Keratinocyte (primary cell): ENCODE results near the gene MYBBP1A.

ENCODE experiments used
- EZH2 ChIP-seq: IDR thresholded peaks from one replicate; pipeline ENCODE4 v1.6.1; 2012; ENCODE audit warnings: inconsistent platforms, mild to moderate bottlenecking, low read length, moderate library complexity
- TF ChIP-seq, protein P1 (sequence below), 3 experiments: IDR thresholded peaks in 1 of 3; conservative IDR thresholded peaks in 1 of 3; optimal IDR thresholded peaks in 1 of 3; 2 replicates in 2 of 3; 3 replicates in 1 of 3; pipeline versions ENCODE3 to v1.5.1; 2011; ENCODE audit warnings: low read length in 3 of 3, mild to moderate bottlenecking in 3 of 3, moderate library complexity in 2 of 3, control low read depth in 1 of 3, inconsistent platforms in 1 of 3; ENCODE audit not compliant: insufficient read depth in 2 of 3; ENCODE audit errors: extremely low read depth in 1 of 3

- TF ChIP-seq, protein P1, sequence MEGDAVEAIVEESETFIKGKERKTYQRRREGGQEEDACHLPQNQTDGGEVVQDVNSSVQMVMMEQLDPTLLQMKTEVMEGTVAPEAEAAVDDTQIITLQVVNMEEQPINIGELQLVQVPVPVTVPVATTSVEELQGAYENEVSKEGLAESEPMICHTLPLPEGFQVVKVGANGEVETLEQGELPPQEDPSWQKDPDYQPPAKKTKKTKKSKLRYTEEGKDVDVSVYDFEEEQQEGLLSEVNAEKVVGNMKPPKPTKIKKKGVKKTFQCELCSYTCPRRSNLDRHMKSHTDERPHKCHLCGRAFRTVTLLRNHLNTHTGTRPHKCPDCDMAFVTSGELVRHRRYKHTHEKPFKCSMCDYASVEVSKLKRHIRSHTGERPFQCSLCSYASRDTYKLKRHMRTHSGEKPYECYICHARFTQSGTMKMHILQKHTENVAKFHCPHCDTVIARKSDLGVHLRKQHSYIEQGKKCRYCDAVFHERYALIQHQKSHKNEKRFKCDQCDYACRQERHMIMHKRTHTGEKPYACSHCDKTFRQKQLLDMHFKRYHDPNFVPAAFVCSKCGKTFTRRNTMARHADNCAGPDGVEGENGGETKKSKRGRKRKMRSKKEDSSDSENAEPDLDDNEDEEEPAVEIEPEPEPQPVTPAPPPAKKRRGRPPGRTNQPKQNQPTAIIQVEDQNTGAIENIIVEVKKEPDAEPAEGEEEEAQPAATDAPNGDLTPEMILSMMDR (optimal IDR thresholded peaks at IDR 0.05 in 1 of 3, IDR thresholded peaks at IDR 0.05 in 1 of 3, conservative IDR thresholded peaks at IDR 0.05 in 1 of 3; ENCODE audit: extremely low read depth in 1 of 3, insufficient read depth in 2 of 3, low read length in 3 of 3), result no peak
- no peak for TF ChIP-seq EZH2
Observed at GRCh38 chr17:4532860-4533522, 22.2 kb downstream of the MYBBP1A start.
